ENCODE results near the gene HCAR3. TPM values are rescaled to one million over a fixed set of nuclear protein-coding genes. Genes with fewer than 3 reads are reported as not detected.
"Not testable (repeated sequence)": the region's sequence is repeated elsewhere in the genome, so short reads cannot be mapped to it uniquely, and the experiment has no call there.

HCAR3 gene
- total RNA-seq (2022) (0.17 TPM in 1 of 2 replicates, not detected in the other), Bru-seq, nascent RNA (percentile 31 among the genes with signal in this experiment), BruChase-seq, experiment 1, labeled RNA remaining after a 6-hour chase (percentile 21 among the genes with signal in this experiment), BruChase-seq, experiment 2, labeled RNA remaining after a 2-hour chase (percentile 22 among the genes with signal in this experiment)
- long read RNA-seq, result 0 reads

- CTCF ChIA-PET; H3K9me3 Mint-ChIP-seq (ENCODE audit: low read depth, unreplicated experiment); DNase-seq; intact Hi-C loops (cut with micrococcal nuclease; ENCODE audit: unreplicated experiment); H3K36me3 Mint-ChIP-seq (ENCODE audit: insufficient read depth, unreplicated experiment); H3K27me3 Mint-ChIP-seq (ENCODE audit: unreplicated experiment); H3K27ac Mint-ChIP-seq (ENCODE audit: unreplicated experiment); H3K4me3 Mint-ChIP-seq (ENCODE audit: low read depth, unreplicated experiment); BruUV-seq (replicated peaks): not testable (repeated sequence)
- H3K4me1 Mint-ChIP-seq (ENCODE audit: low read depth, unreplicated experiment), result peaks cover 17% of the 10 kb centered on the region
These were observed at the start of gene HCAR3 for GRCh38 chr12:122716658-122717057. HCAR3 (minus strand) TSS chr12:122716811; CDS start chr12:122716737, 74 bp downstream.

- intact Hi-C loops (cut with micrococcal nuclease; ENCODE audit: unreplicated experiment), result no loop called here
- CTCF ChIA-PET, result no interaction called here
- H3K27me3 Mint-ChIP-seq (ENCODE audit: unreplicated experiment), result no peaks in the 10 kb centered on the region
- BruUV-seq (replicated peaks), result no TSS peak
- H3K4me1 Mint-ChIP-seq (ENCODE audit: low read depth, unreplicated experiment), result peaks cover 39% of the 10 kb centered on the region
- no peak overlapping the region for H3K4me3 Mint-ChIP-seq (ENCODE audit: low read depth, unreplicated experiment)
- DNase-seq, result no peak
- no peak for TF ChIP-seq CTCF (IDR thresholded peaks at IDR 0.05; ENCODE audit: unreplicated experiment)
- no peaks in the 10 kb centered on the region for H3K9me3 Mint-ChIP-seq (ENCODE audit: low read depth, unreplicated experiment)
- peak overlapping the region; percentile 48 for H3K27ac Mint-ChIP-seq (ENCODE audit: unreplicated experiment)
- peaks cover 57% of the 10 kb centered on the region for H3K36me3 Mint-ChIP-seq (ENCODE audit: insufficient read depth, unreplicated experiment)
These were observed 41.0 kb upstream of the HCAR3 start for GRCh38 chr12:122757568-122757967.

GRCh38 chr12:122754790-122755189 lies 38.2 kb upstream of the HCAR3 start:
- intact Hi-C loops (cut with micrococcal nuclease; ENCODE audit: unreplicated experiment), result no loop called here
- CTCF ChIA-PET, result no interaction called here
- no TSS peak for BruUV-seq (replicated peaks)
- peaks cover 59% of the 10 kb centered on the region for H3K36me3 Mint-ChIP-seq (ENCODE audit: insufficient read depth, unreplicated experiment)
- peaks cover 60% of the 10 kb centered on the region for H3K4me1 Mint-ChIP-seq (ENCODE audit: low read depth, unreplicated experiment)
- peak overlapping the region; percentile 80 for H3K27ac Mint-ChIP-seq (ENCODE audit: unreplicated experiment)
- H3K27me3 Mint-ChIP-seq (ENCODE audit: unreplicated experiment), result no peaks in the 10 kb centered on the region
- no peak for DNase-seq
- H3K4me3 Mint-ChIP-seq (ENCODE audit: low read depth, unreplicated experiment), result peak overlapping the region; percentile 21
- TF ChIP-seq CTCF (IDR thresholded peaks at IDR 0.05; ENCODE audit: unreplicated experiment), result no peak
- H3K9me3 Mint-ChIP-seq (ENCODE audit: low read depth, unreplicated experiment), result peaks cover 3% of the 10 kb centered on the region

GRCh38 chr12:122753319-122753650 lies 36.7 kb upstream of the HCAR3 start:
- intact Hi-C loops (cut with micrococcal nuclease; ENCODE audit: unreplicated experiment), result no loop called here
- TF ChIP-seq CTCF (IDR thresholded peaks at IDR 0.05; ENCODE audit: unreplicated experiment), result no peak
- H3K27ac Mint-ChIP-seq (ENCODE audit: unreplicated experiment), result peak overlapping the region; percentile 99
- peak overlapping the region; percentile 98 for H3K4me3 Mint-ChIP-seq (ENCODE audit: low read depth, unreplicated experiment)
- CTCF ChIA-PET, result interaction anchor here (1.0 to 1.6 kb wide), 4 partner anchors 11 to 115 kb away, joined by 3 to 21 read pairs (median 4); no protein-coding TSS in a partner anchor
- no peaks in the 10 kb centered on the region for H3K27me3 Mint-ChIP-seq (ENCODE audit: unreplicated experiment)
- peaks cover 3% of the 10 kb centered on the region for H3K9me3 Mint-ChIP-seq (ENCODE audit: low read depth, unreplicated experiment)
- peaks cover 56% of the 10 kb centered on the region for H3K36me3 Mint-ChIP-seq (ENCODE audit: insufficient read depth, unreplicated experiment)
- DNase-seq, result no peak
- H3K4me1 Mint-ChIP-seq (ENCODE audit: low read depth, unreplicated experiment), result peaks cover 63% of the 10 kb centered on the region
- no TSS peak for BruUV-seq (replicated peaks)

Data from Calu3 (cell line).